ENCODE measurements around the gene MCF2L.
"Not testable (repeated sequence)": the region's sequence is repeated elsewhere in the genome, so short reads cannot be mapped to it uniquely, and the experiment has no call there.

The MCF2L gene, protein sequence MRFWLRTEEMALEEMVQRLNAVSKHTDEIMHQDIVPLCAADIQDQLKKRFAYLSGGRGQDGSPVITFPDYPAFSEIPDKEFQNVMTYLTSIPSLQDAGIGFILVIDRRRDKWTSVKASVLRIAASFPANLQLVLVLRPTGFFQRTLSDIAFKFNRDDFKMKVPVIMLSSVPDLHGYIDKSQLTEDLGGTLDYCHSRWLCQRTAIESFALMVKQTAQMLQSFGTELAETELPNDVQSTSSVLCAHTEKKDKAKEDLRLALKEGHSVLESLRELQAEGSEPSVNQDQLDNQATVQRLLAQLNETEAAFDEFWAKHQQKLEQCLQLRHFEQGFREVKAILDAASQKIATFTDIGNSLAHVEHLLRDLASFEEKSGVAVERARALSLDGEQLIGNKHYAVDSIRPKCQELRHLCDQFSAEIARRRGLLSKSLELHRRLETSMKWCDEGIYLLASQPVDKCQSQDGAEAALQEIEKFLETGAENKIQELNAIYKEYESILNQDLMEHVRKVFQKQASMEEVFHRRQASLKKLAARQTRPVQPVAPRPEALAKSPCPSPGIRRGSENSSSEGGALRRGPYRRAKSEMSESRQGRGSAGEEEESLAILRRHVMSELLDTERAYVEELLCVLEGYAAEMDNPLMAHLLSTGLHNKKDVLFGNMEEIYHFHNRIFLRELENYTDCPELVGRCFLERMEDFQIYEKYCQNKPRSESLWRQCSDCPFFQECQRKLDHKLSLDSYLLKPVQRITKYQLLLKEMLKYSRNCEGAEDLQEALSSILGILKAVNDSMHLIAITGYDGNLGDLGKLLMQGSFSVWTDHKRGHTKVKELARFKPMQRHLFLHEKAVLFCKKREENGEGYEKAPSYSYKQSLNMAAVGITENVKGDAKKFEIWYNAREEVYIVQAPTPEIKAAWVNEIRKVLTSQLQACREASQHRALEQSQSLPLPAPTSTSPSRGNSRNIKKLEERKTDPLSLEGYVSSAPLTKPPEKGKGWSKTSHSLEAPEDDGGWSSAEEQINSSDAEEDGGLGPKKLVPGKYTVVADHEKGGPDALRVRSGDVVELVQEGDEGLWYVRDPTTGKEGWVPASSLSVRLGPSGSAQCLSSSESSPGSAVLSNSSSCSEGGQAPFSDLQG

GRCh38 chr13:112968910-112969691 lies at the start of gene MCF2L:
Gene MCF2L, plus strand, starts transcription at chr13:112969214. Its CDS starts 166 bp downstream, at chr13:112969380.
- peak; percentile 7 to 19 for DNase-seq

GRCh38 chr13:112923962-112924361 lies 45.1 kb upstream of the MCF2L start:
- no peak for DNase-seq

- DNase-seq, result no peak
These were observed 44.6 kb upstream of the MCF2L start for GRCh38 chr13:112924365-112924764.

DNA sequence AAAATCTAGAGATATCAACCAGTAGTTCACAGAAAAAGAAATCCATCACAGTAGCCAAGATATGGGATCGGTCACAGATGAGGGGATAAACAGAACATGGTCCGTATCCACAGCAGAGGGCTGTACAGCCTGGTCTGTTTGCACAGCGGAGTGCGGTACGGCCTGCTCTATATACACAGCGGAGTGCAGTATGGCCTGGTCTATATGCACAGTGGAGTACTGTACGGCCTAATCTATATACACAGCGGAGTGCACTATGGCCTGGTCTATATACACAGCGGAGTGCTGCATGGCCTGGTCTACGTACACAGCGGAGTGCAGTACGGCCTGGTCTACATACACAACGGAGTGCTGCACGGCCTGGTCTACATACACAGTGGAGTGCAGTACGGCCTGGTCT lies 43.0 kb upstream of the MCF2L start:
- DNase-seq, result no peak

- no peak for DNase-seq
These were observed 42.0 kb upstream of the MCF2L start for GRCh38 chr13:112926993-112927392.

DNA sequence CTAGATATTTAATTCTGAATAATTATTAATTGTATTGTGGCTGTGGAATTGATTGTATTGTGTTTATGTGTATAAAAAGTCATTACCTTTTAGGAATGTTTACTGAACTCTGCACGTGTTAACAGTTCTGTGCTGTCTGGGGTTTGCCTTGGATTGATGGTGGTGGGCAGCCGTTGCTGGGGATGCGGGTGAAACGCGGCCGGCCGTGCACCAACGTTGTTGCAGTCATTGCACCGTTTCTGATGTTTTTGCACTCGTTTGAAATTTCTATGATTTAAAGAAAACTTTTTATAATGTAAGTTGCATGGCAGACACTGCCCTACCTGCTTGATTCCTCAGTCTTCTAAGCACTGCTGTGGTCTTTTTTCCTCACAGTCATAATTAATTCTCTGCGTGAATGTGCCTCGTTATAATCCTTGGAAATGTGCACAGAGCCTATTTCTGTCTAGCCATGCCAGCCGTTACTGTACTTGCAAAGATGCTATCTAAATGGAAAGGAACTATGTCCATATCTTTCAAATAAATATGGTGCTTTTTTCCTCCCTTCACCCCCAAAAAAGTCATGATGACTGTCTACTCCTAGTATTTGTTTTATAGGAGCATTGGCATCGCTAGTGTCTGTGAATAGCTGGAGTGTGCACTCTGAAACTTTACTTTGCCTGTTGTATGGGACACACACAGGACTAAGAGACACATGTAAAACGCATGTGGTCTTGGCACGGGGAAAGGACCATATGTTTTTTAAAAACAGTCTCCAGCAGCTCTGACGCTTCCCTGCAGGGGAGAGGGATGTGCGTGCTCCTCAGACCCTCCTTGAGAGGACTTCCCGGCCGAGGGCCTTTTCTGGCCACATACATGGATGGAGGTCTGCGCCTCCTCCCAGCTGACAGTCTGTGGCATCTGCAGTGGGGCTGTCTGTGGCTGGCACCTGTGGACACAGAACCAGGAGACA lies 40.7 kb upstream of the MCF2L start:
- no peak for DNase-seq

- no peak for DNase-seq
These were observed 39.8 kb upstream of the MCF2L start for GRCh38 chr13:112928972-112929782.

- no peak for DNase-seq
These were observed 39.3 kb upstream of the MCF2L start for GRCh38 chr13:112929783-112930055.

DNA sequence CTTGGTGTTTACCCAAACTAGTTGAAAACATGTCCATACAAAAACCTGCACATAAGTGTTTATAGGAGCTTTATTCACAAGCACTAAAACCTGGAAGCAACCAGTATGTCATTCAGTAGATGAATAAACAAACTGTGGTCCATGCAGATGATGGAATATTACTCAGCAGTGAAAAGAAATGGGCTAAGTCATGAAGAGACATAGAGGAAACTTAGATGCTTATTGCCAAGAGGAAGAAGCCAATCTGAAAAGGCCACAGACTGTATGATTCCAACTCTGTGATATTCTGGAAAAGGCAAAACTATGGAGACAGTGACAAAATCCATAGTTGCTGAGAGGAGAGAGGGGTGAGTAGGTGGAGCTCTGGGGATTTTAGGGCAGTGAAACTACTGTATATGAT lies 38.8 kb upstream of the MCF2L start:
- DNase-seq, result no peak

DNA sequence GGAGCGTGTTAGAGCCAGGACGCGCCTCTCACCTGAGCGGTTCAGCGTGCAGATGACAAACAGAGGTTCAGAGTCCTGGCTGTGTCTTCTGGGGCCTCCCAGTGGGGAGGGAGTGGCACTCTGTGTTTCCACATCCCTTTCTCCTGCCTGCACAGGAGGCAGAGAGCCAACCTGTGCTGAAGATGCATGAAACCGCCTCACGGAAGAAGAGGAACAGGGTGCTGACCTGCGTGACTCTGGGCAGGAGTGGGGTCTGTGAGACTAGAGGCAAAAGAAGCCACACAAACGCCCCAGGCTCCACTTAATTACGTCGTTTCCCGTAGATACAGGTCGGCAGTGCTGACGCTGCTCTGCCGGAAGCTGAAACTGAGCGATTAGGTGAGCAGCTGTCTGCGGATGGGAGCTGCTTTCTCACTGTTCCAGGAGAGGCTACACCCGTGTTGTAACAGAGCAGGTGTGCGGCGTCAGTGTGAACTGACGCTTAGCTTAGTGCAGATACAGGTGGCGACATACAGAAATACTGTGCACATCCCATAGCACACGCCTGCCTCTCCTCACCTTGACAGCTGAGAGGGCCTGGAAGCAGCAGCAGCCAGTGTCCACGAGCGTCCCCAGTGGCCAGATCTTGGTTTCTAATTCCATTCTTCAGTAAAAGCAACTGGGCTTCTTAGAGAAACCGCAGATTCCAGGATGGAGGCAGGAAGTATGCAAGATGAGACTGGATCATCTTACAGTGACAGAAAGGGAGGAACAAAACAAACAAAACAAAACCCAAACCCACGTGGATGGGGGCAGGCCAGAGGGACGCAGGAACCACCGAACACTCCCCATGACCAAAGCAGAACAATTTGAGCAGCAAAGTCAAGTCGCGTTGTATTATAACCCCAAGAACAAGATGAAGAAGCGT lies 37.7 kb upstream of the MCF2L start:
- no peak for DNase-seq

DNA sequence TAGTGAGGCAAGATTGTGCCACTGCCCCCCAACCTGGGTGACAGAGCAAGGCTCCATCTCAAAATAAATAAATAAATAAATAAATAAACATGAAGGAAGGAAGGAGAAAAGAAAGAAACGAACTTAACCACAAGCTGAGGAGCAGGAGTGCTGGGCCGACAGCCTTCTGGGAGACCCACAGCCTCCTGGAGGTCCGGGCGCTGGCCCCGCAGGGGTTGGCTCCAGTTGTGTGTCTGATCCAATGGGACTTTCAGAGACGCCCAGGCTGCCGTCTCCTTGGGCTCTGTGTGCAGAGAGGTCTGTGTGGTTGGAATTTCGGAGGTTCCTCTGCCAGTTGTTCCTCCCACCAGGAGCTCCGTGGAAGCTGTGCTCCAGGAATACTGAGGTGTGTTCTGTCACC lies 36.0 kb upstream of the MCF2L start:
- no peak for DNase-seq

DNA sequence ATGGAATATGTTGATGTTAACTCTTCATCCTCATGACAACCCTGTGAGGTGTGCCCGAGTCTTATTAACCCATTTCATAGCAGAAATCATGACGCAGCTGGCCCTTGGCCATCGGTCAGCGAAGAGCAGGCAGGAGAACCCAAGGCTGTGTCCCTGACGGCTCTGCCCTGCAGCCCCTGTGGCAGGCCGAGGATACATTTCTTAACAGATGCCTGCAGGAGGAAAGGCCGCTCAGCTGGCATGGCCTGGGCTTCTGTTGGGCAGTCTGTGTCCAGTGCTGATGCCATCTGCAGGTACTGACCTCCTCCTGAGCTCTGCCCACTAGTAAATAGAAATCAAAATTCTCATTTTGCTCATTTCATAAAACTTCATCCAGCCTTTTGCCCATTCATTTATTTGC lies 35.4 kb upstream of the MCF2L start:
- DNase-seq, result no peak

GRCh38 chr13:112934078-112934477 lies 34.9 kb upstream of the MCF2L start:
- no peak for DNase-seq

GRCh38 chr13:112938680-112939079 lies 30.3 kb upstream of the MCF2L start:
- DNase-seq, result no peak

GRCh38 chr13:112940236-112940635 lies 28.8 kb upstream of the MCF2L start:
- DNase-seq, result no peak

GRCh38 chr13:112941349-112941748 lies 27.7 kb upstream of the MCF2L start:
- DNase-seq, result no peak

GRCh38 chr13:112941765-112942164 lies 27.2 kb upstream of the MCF2L start:
- DNase-seq, result not testable (repeated sequence)

DNA sequence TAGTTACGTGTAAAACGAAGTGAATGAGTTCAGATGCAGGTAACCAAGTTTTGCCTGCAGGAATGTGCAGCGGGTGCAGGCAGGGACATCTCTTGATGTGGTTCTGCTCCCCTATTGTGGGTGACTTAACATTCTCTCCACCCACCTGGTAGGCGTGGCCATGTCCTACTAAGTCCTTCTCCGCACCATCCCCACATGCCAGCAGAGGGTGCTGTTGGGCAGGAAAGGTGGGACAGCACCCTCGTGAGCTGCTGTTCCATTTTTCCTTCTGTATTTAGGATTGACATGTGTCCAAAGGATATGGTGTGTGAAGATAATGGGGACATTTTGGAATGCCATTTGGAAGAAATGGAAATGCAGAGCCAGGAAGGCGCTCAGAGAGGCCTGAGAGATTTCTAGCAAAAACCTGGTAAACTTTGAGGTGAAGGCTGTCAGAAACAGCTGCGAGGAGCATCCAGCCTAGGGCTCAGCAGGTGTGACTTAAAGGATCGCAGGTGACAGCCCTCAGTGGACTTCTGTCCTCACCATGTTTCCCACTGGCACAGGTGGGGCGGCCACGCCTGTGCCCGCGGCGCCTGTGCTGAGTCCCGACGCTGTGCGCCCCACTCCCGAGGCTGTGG lies 26.2 kb upstream of the MCF2L start:
- DNase-seq, result peak; percentile 91 to 99
